ENCODE data around the gene PYGB.

The PYGB gene

GRCh38 chr20:25274891-25275812 is 27.3 kb downstream of the PYGB start:
- no peaks in the 10 kb centered on the region for H3K27me3 ChIP-seq (ENCODE audit: insufficient read depth, low read depth)
- H3K4me2 ChIP-seq: no peak overlapping the region
- H4K20me1 ChIP-seq (ENCODE audit: insufficient read depth): no peaks in the 10 kb centered on the region
- H2AFZ ChIP-seq (ENCODE audit: low read depth): no peak overlapping the region
- no peak overlapping the region for H3K27ac ChIP-seq
- TF ChIP-seq CTCF (conservative IDR thresholded peaks at IDR 0.05; ENCODE audit: low read depth, low read length): no peak
- H3K79me2 ChIP-seq (ENCODE audit: insufficient read depth, low read depth): no peaks in the 10 kb centered on the region
- H3K9ac ChIP-seq: no peak overlapping the region
- H3K4me3 ChIP-seq (IDR thresholded peaks at IDR 0.05; ENCODE audit: insufficient read depth, low read depth, low read length): no peak overlapping the region
- no peaks in the 10 kb centered on the region for H3K4me1 ChIP-seq (ENCODE audit: low read depth, poor library complexity, severe bottlenecking)
- H3K36me3 ChIP-seq (ENCODE audit: insufficient read depth): no peaks in the 10 kb centered on the region

DNA sequence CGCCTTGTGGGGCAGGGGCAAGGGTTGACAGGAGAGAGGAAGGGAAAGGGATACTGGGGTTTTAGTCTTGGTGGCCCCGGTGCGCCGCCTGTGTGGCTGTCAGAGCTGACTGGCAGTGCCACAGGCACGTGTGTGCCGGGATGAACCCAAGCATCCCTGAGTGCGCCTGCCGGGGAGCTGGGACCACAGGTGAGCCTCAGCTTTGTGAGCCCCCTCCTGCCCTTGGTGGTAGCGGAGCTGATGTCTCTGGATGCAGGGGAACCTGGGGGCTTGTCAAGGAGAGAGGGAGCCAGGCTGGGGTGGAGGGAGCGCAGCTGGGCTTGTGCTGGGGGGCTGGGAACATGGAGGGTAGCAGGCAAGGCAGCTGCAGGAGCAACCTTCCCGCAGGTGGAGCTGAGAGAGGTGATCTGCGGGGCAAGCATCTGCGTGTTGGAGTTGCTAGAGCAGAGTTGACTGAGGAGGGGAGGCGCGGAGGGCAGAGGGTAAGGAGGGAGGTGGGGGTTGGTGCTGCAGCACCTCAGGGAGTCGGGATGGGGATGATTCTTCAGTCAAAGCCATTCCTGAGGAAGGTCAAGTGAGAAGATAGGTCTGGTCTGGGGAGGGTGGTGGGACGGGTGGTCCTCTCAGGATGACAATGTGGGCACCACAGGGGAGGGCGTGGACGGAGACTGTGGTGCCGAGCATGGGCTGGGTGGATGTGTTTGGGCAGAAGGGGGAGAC is 28.1 kb downstream of the PYGB start:
- H3K36me3 ChIP-seq (ENCODE audit: insufficient read depth): no peaks in the 10 kb centered on the region; the same call in 1 of the 2 replicates
- H3K4me2 ChIP-seq: no peak overlapping the region
- no peak overlapping the region for H3K27ac ChIP-seq
- peaks cover 8% of the 10 kb centered on the region for H3K4me1 ChIP-seq (ENCODE audit: low read depth, poor library complexity, severe bottlenecking)
- TF ChIP-seq CTCF (conservative IDR thresholded peaks at IDR 0.05; ENCODE audit: low read depth, low read length): no peak
- H3K27me3 ChIP-seq (ENCODE audit: insufficient read depth, low read depth): no peaks in the 10 kb centered on the region
- H2AFZ ChIP-seq (ENCODE audit: low read depth): no peak overlapping the region
- no peak overlapping the region for H3K4me3 ChIP-seq (IDR thresholded peaks at IDR 0.05; ENCODE audit: insufficient read depth, low read depth, low read length)
- no peak overlapping the region for H3K9ac ChIP-seq
- no peaks in the 10 kb centered on the region for H3K79me2 ChIP-seq (ENCODE audit: insufficient read depth, low read depth)
- H4K20me1 ChIP-seq (ENCODE audit: insufficient read depth): no peaks in the 10 kb centered on the region

GRCh38 chr20:25276533-25277050 is 28.7 kb downstream of the PYGB start:
- no peak overlapping the region for H3K9ac ChIP-seq
- no peaks in the 10 kb centered on the region for H3K79me2 ChIP-seq (ENCODE audit: insufficient read depth, low read depth)
- TF ChIP-seq CTCF (conservative IDR thresholded peaks at IDR 0.05; ENCODE audit: low read depth, low read length): no peak
- H2AFZ ChIP-seq (ENCODE audit: low read depth): no peak overlapping the region
- H3K4me1 ChIP-seq (ENCODE audit: low read depth, poor library complexity, severe bottlenecking): peaks cover 13% of the 10 kb centered on the region
- no peaks in the 10 kb centered on the region; the same call in 1 of the 2 replicates for H3K36me3 ChIP-seq (ENCODE audit: insufficient read depth)
- H3K4me2 ChIP-seq: no peak overlapping the region
- H3K27ac ChIP-seq: no peak overlapping the region
- H3K27me3 ChIP-seq (ENCODE audit: insufficient read depth, low read depth): no peaks in the 10 kb centered on the region
- H4K20me1 ChIP-seq (ENCODE audit: insufficient read depth): no peaks in the 10 kb centered on the region
- H3K4me3 ChIP-seq (IDR thresholded peaks at IDR 0.05; ENCODE audit: insufficient read depth, low read depth, low read length): no peak overlapping the region

DNA sequence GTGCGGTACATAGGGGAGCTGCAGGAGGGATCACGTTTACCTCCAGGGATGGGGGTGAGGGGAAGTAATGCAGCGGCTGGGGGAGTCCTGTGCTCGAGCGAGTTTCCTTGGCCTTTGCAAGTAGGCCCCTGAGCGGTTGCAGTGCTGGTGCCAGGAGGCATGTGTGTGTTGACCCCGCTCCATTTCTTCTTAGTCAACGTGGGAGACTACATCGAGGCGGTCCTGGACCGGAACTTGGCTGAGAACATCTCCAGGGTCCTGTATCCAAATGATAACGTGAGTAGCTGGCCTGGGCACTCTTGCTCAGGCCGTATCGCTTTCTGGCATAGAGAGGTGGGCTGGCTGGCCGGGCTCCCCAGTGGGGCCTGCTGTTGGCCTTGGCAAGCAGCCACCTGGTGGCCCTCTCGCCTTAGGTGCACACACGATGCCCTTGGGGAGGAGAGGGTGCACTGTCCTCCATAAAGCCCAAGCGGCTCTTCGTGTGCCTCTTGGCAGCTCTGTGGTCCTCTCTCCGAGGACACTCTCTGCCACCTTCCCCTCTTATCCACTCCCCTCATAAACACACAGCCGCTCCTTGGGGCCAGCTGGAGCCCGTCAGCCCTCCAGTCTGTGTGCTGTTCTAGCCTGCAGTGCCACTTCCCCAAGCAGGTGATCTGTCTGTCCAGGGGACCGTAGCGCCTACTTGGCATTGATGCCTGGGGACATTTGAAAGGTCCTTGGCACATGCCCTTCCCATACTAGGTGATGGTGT is 29.3 kb downstream of the PYGB start:
- H2AFZ ChIP-seq (ENCODE audit: low read depth): no peak overlapping the region
- no peaks in the 10 kb centered on the region for H3K27me3 ChIP-seq (ENCODE audit: insufficient read depth, low read depth)
- H3K36me3 ChIP-seq (ENCODE audit: insufficient read depth): no peaks in the 10 kb centered on the region; the same call in 1 of the 2 replicates
- no peaks in the 10 kb centered on the region for H3K79me2 ChIP-seq (ENCODE audit: insufficient read depth, low read depth)
- H3K9ac ChIP-seq: no peak overlapping the region
- no peak overlapping the region for H3K27ac ChIP-seq
- H4K20me1 ChIP-seq (ENCODE audit: insufficient read depth): no peaks in the 10 kb centered on the region
- peaks cover 18% of the 10 kb centered on the region for H3K4me1 ChIP-seq (ENCODE audit: low read depth, poor library complexity, severe bottlenecking)
- TF ChIP-seq CTCF (conservative IDR thresholded peaks at IDR 0.05; ENCODE audit: low read depth, low read length): no peak
- no peak overlapping the region for H3K4me3 ChIP-seq (IDR thresholded peaks at IDR 0.05; ENCODE audit: insufficient read depth, low read depth, low read length)
- no peak overlapping the region for H3K4me2 ChIP-seq

All from KMS-11 (cell line).